BJ (cell line): ENCODE measurements around the gene TNFAIP1. TPM values are rescaled to one million over a fixed set of nuclear protein-coding genes. Genes with fewer than 3 reads are reported as not detected.

Source experiments
- CTCF ChIA-PET: fragments of 350-600 bp; formaldehyde crosslinking; extraction: SDS; loops from one replicate; lab custom pipeline; 2021; ENCODE audit warnings: antibody characterized with exemption, inconsistent platforms; lab: Yijun Ruan, JAX
- POLR2A ChIA-PET: fragments of 300-600 bp; sonication (Branson Sonifier 250); formaldehyde crosslinking; extraction: SDS; loops from one replicate; lab custom pipeline; 2021; ENCODE audit warnings: antibody characterized with exemption; lab: Charles Lee
- DNase-seq: peaks from one replicate; pipeline ENCODE4 v3.0.0-alpha.2; 2011; ENCODE audit warnings: low read depth
- H3K27me3 ChIP-seq: 2 replicates; pipeline ENCODE4 v1.6.0; 2011; ENCODE audit warnings: low read length; ENCODE audit not compliant: control insufficient read depth, insufficient read depth
- H3K36me3 ChIP-seq: 2 replicates; pipeline ENCODE4 v1.5.1; 2011; ENCODE audit warnings: low read length; ENCODE audit not compliant: control insufficient read depth, insufficient read depth
- H3K4me3 ChIP-seq: 2 replicates; pipeline ENCODE4 v1.5.1; 2011; ENCODE audit warnings: low read depth, mild to moderate bottlenecking, control low read depth, low read length
- CTCF ChIP-seq: IDR thresholded peaks from 2 replicates; pipeline ENCODE4 v1.5.1; 2011; ENCODE audit warnings: low read depth, mild to moderate bottlenecking, control low read depth, inconsistent platforms, low read length, moderate library complexity; ENCODE audit not compliant: insufficient read depth
- polyA plus RNA-seq: library from polyadenylated mRNA; depleted of rRNA; stranded (reverse); fragments of >200 nt; gene quantifications from 2 replicates; pipeline ENCODE4 v1.2.3, GENCODE V29; 2011

TNFAIP1 gene
- polyA plus RNA-seq, 1 experiment, result 166 TPM

- no peaks in the 10 kb centered on the region for H3K36me3 ChIP-seq
- CTCF ChIA-PET, result interaction anchor here (0.8 to 1.7 kb wide), 4 partner anchors 9 to 87 kb away, joined by 4 to 5 read pairs (median 4); partner anchors contain the start of genes IFT20 and TNFAIP1
- TF ChIP-seq CTCF, result no peak
- POLR2A ChIA-PET, result no interaction called here
- no peaks in the 10 kb centered on the region for H3K27me3 ChIP-seq
- no peak for DNase-seq
- H3K4me3 ChIP-seq, result peak overlapping the region; percentile 62
Measured at GRCh38 chr17:28319598-28319935, 16.0 kb upstream of the TNFAIP1 start.

GRCh38 chr17:28320215-28321061 is 15.1 kb upstream of the TNFAIP1 start:
- no peaks in the 10 kb centered on the region for H3K27me3 ChIP-seq
- no peak for DNase-seq
- H3K36me3 ChIP-seq, result no peaks in the 10 kb centered on the region
- CTCF ChIA-PET, result interaction anchor here (1.1 to 1.7 kb wide), 5 partner anchors 8 to 88 kb away, joined by 3 to 5 read pairs (median 4); partner anchors contain the start of genes IFT20 and TNFAIP1
- TF ChIP-seq CTCF, result no peak
- POLR2A ChIA-PET, result no interaction called here
- no peak overlapping the region for H3K4me3 ChIP-seq

GRCh38 chr17:28324267-28324745 is 11.3 kb upstream of the TNFAIP1 start:
- TF ChIP-seq CTCF, result no peak
- peaks cover 11% of the 10 kb centered on the region for H3K36me3 ChIP-seq
- ChIA-PET POLR2A (no interaction called here), CTCF (no interaction called here)
- no peaks in the 10 kb centered on the region for H3K27me3 ChIP-seq
- H3K4me3 ChIP-seq, result no peak overlapping the region
- no peak for DNase-seq

- CTCF ChIA-PET, result no interaction called here
- H3K4me3 ChIP-seq, result no peak overlapping the region
- no peak for TF ChIP-seq CTCF
- peaks cover 12% of the 10 kb centered on the region for H3K36me3 ChIP-seq
- POLR2A ChIA-PET, result no interaction called here
- H3K27me3 ChIP-seq, result no peaks in the 10 kb centered on the region
- no peak for DNase-seq
Measured at GRCh38 chr17:28324781-28325180, 10.8 kb upstream of the TNFAIP1 start.

GRCh38 chr17:28325211-28325610 is 10.3 kb upstream of the TNFAIP1 start:
- DNase-seq, result no peak
- ChIA-PET CTCF (no interaction called here), POLR2A (no interaction called here)
- Histone ChIP-seq H3K27me3 (no peaks in the 10 kb centered on the region), H3K36me3 (peaks cover 12% of the 10 kb centered on the region), H3K4me3 (no peak overlapping the region)
- TF ChIP-seq CTCF, result no peak
